Measurements from ENCODE around the gene STYXL2. TPM values are rescaled to one million over a fixed set of nuclear protein-coding genes. Genes with fewer than 3 reads are reported as not detected.

The STYXL2 gene
- total and polyA plus RNA-seq, 9 of the 15 experiments (the other 6 are each of a cell fraction or from before 2014, with no cell fraction given) = not detected

DNA sequence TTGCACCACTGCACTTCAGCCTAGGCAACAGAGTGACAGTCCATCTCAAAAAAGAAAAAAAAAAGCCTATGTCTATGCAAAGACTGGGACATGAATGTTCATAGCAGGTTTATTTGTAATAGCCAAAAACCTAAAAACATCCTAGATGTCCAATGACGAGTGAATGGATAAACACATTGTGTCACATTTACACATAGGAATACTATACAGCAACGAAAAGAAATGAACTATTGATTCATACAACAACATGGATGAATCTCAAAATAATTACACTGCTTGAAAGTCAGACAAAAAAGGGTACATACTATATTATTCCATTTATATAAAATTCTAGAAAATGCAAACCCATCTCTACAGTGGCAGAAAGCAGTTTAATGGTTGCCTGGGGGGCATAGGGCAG, 7.9 kb downstream of the STYXL2 start:
- Histone ChIP-seq H3K79me2 (ENCODE audit: control insufficient read depth, insufficient read depth, low read length) (no peaks in the 10 kb centered on the region), H3K9me3 (replicated peaks; ENCODE audit: control insufficient read depth, insufficient read depth, low read depth, low read length) (no peaks in the 10 kb centered on the region), H3K9me1 (ENCODE audit: control insufficient read depth, insufficient read depth, low read length) (no peaks in the 10 kb centered on the region), H3K9ac (ENCODE audit: insufficient read depth in 1 of 2, low read depth in 2 of 2, low read length in 2 of 2) (no peak overlapping the region), H3K27ac (ENCODE audit: extremely low read depth, low read depth, low read length) (no peak overlapping the region), H3K4me1 (replicated peaks in 1 of 2; ENCODE audit: control insufficient read depth in 2 of 2, insufficient read depth in 2 of 2, low read length in 2 of 2) (no peaks in the 10 kb centered on the region), H3K4me2 (ENCODE audit: insufficient read depth, low read length) (no peak overlapping the region), H3K36me3 (ENCODE audit: control insufficient read depth, insufficient read depth, low read length) (no peaks in the 10 kb centered on the region), H3K4me3 (no peak overlapping the region), H3K27me3 (ENCODE audit: control insufficient read depth in 2 of 2, insufficient read depth in 2 of 2, low read length in 2 of 2) (peaks cover 17 to 25% of the 10 kb centered on the region in 2 experiments), H4K20me1 (replicated peaks; ENCODE audit: control insufficient read depth, insufficient read depth, low read length) (no peaks in the 10 kb centered on the region), H2AFZ (ENCODE audit: low read depth, low read length) (no peak overlapping the region)
- ChIA-PET POLR2A (no interaction called here), CTCF (ENCODE audit: low intra/inter-chr PET ratio) (no interaction called here)
- FAIRE-seq (no peak), ATAC-seq (no peak), DNase-seq (ENCODE audit: extremely low read depth in 1 of 4, low spot score in 3 of 4) (no peak)
- no TSS peak for BruUV-seq (replicated peaks)
- 0% methylated on average over 2 of the region's 2 CpGs for WGBS (ENCODE audit: insufficient coverage, low coverage, missing lambda C conversion rate)
- intact Hi-C loops (cut with micrococcal nuclease) (no loop called here), in situ Hi-C loops (cut with MboI) (no loop called here)
- TF ChIP-seq NFYB (IDR thresholded peaks at IDR 0.05; ENCODE audit: extremely low read depth, insufficient read length) (no peak), ZSCAN32 (CRISPR knock-in tag; IDR thresholded peaks at IDR 0.05) (no peak), PCBP2 (IDR thresholded peaks at IDR 0.05; ENCODE audit: low read depth, low read length, poor library complexity, severe bottlenecking) (no peak), RFX5 (IDR thresholded peaks at IDR 0.05; ENCODE audit: low read depth, low read length) (no peak), POLR2H (tag; IDR thresholded peaks at IDR 0.05; ENCODE audit: low read depth) (no peak), PRPF4 (IDR thresholded peaks at IDR 0.05; ENCODE audit: insufficient read depth, low read depth, low read length, poor library complexity, severe bottlenecking) (no peak), RBM25 (IDR thresholded peaks at IDR 0.05; ENCODE audit: low read depth, low read length, severe bottlenecking) (peak; percentile 33), NBN (IDR thresholded peaks at IDR 0.05; ENCODE audit: low read depth) (no peak), ZNF146 (CRISPR knock-in tag; IDR thresholded peaks at IDR 0.05; ENCODE audit: unreplicated experiment) (peak; percentile 57), HIVEP1 (CRISPR knock-in tag; IDR thresholded peaks at IDR 0.05) (no peak), NFRKB (IDR thresholded peaks at IDR 0.05; ENCODE audit: low read depth) (no peak), MEF2D (tag; conservative IDR thresholded peaks at IDR 0.05; ENCODE audit: low read depth) (no peak), ZNF408 (CRISPR knock-in tag; IDR thresholded peaks at IDR 0.05; ENCODE audit: low read depth) (no peak), ZNF77 (CRISPR knock-in tag; IDR thresholded peaks at IDR 0.05) (no peak)
- TF ChIP-seq, protein P1, sequence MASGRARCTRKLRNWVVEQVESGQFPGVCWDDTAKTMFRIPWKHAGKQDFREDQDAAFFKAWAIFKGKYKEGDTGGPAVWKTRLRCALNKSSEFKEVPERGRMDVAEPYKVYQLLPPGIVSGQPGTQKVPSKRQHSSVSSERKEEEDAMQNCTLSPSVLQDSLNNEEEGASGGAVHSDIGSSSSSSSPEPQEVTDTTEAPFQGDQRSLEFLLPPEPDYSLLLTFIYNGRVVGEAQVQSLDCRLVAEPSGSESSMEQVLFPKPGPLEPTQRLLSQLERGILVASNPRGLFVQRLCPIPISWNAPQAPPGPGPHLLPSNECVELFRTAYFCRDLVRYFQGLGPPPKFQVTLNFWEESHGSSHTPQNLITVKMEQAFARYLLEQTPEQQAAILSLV (tag; IDR thresholded peaks at IDR 0.05) = no peak
- TF ChIP-seq, protein P2, sequence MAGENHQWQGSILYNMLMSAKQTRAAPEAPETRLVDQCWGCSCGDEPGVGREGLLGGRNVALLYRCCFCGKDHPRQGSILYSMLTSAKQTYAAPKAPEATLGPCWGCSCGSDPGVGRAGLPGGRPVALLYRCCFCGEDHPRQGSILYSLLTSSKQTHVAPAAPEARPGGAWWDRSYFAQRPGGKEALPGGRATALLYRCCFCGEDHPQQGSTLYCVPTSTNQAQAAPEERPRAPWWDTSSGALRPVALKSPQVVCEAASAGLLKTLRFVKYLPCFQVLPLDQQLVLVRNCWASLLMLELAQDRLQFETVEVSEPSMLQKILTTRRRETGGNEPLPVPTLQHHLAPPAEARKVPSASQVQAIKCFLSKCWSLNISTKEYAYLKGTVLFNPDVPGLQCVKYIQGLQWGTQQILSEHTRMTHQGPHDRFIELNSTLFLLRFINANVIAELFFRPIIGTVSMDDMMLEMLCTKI (IDR thresholded peaks at IDR 0.05; ENCODE audit: partially characterized antibody) = no peak
